ENCODE results near the gene GPT2. TPM values are rescaled to one million over a fixed set of nuclear protein-coding genes. Genes with fewer than 3 reads are reported as not detected.

Gene GPT2
- total RNA-seq, 1 donor from 2014 or later, result 70.2 TPM

- no peak for FAIRE-seq
Measured at GRCh38 chr16:46891910-46892309, 7.7 kb downstream of the GPT2 start.

GRCh38 chr16:46894036-46894672 lies 10.0 kb downstream of the GPT2 start:
- Histone ChIP-seq H3K36me3 (ENCODE audit: insufficient read depth, low read length) (no peaks in the 10 kb centered on the region), H3K9ac (ENCODE audit: low read length) (peak overlapping the region; percentile 28), H3K4me3 (ENCODE audit: insufficient read depth, low read depth, low read length) (no peak overlapping the region), H4K20me1 (ENCODE audit: insufficient read depth, low read length) (peaks cover 52% of the 10 kb centered on the region), H3K4me1 (ENCODE audit: insufficient read depth, low read length) (peaks cover 16% of the 10 kb centered on the region), H3K4me2 (ENCODE audit: low read length) (peak overlapping the region; percentile 70), H3K27ac (ENCODE audit: low read depth, low read length) (no peak overlapping the region), H2AFZ (ENCODE audit: low read depth, low read length) (no peak overlapping the region), H3K9me3 (ENCODE audit: insufficient read depth, low read depth, low read length) (no peaks in the 10 kb centered on the region), H3K79me2 (ENCODE audit: insufficient read depth, low read length) (peaks cover 47% of the 10 kb centered on the region), H3K27me3 (ENCODE audit: insufficient read depth, low read length) (no peaks in the 10 kb centered on the region)
- TF ChIP-seq EZH2 (IDR thresholded peaks at IDR 0.05; ENCODE audit: insufficient read depth, low read length) (no peak), CTCF (IDR thresholded peaks at IDR 0.05; ENCODE audit: insufficient read depth, low read depth, low read length) (no peak)
- H3K27me3 Mint-ChIP-seq (ENCODE audit: low read depth, unreplicated experiment), result no peaks in the 10 kb centered on the region
- no peak overlapping the region for H3K4me3 Mint-ChIP-seq (ENCODE audit: unreplicated experiment)
- DNase-seq (ENCODE audit: low read depth), result no peak
- H3K27ac Mint-ChIP-seq (ENCODE audit: unreplicated experiment), result no peak overlapping the region
- no peaks in the 10 kb centered on the region for H3K9me3 Mint-ChIP-seq (ENCODE audit: unreplicated experiment)
- FAIRE-seq, result no peak
- peaks cover 14% of the 10 kb centered on the region for H3K4me1 Mint-ChIP-seq (ENCODE audit: low read depth, unreplicated experiment)
- H3K36me3 Mint-ChIP-seq (ENCODE audit: low read depth, unreplicated experiment), result peaks cover 9% of the 10 kb centered on the region

More at GRCh38 chr16:46891910-46892309, 7.7 kb downstream of the GPT2 start:
- peaks cover 17% of the 10 kb centered on the region for H3K4me1 ChIP-seq (ENCODE audit: insufficient read depth, low read length)
- Mint-ChIP-seq H3K27ac (ENCODE audit: unreplicated experiment) (no peak overlapping the region), H3K4me3 (ENCODE audit: unreplicated experiment) (no peak overlapping the region), H3K27me3 (ENCODE audit: low read depth, unreplicated experiment) (no peaks in the 10 kb centered on the region), H3K36me3 (ENCODE audit: low read depth, unreplicated experiment) (peaks cover 13% of the 10 kb centered on the region), H3K9me3 (ENCODE audit: unreplicated experiment) (no peaks in the 10 kb centered on the region), H3K4me1 (ENCODE audit: low read depth, unreplicated experiment) (peaks cover 22% of the 10 kb centered on the region)
- TF ChIP-seq EZH2 (IDR thresholded peaks at IDR 0.05; ENCODE audit: insufficient read depth, low read length), result no peak
- TF ChIP-seq CTCF (IDR thresholded peaks at IDR 0.05; ENCODE audit: insufficient read depth, low read depth, low read length), result no peak
- no peak overlapping the region for H3K27ac ChIP-seq (ENCODE audit: low read depth, low read length)
- H4K20me1 ChIP-seq (ENCODE audit: insufficient read depth, low read length), result peaks cover 66% of the 10 kb centered on the region
- H3K4me2 ChIP-seq (ENCODE audit: low read length), result no peak overlapping the region
- H2AFZ ChIP-seq (ENCODE audit: low read depth, low read length), result no peak overlapping the region
- H3K9me3 ChIP-seq (ENCODE audit: insufficient read depth, low read depth, low read length), result no peaks in the 10 kb centered on the region
- peaks cover 65% of the 10 kb centered on the region for H3K79me2 ChIP-seq (ENCODE audit: insufficient read depth, low read length)
- DNase-seq (ENCODE audit: low read depth), result no peak
- no peak overlapping the region for H3K4me3 ChIP-seq (ENCODE audit: insufficient read depth, low read depth, low read length)
- H3K36me3 ChIP-seq (ENCODE audit: insufficient read depth, low read length), result no peaks in the 10 kb centered on the region
- no peaks in the 10 kb centered on the region for H3K27me3 ChIP-seq (ENCODE audit: insufficient read depth, low read length)
- H3K9ac ChIP-seq (ENCODE audit: low read length), result no peak overlapping the region

All from astrocyte (in vitro differentiated cells and primary cell).